Limb (tissue), 2 donors: ENCODE measurements around the gene TRANK1.
A peak's percentile ranks its signal among the peaks of the same experiment; 100 is the strongest.
"Not testable (repeated sequence)": the region's sequence is repeated elsewhere in the genome, so short reads cannot be mapped to it uniquely, and the experiment has no call there.

Experiments
- DNase-seq, 2 donors: peaks; one replicate each; pipeline ENCODE4 v3.0.0-alpha.2; 2016; ENCODE audit errors: extremely low spot score in 2 of 2

TRANK1 gene

DNA sequence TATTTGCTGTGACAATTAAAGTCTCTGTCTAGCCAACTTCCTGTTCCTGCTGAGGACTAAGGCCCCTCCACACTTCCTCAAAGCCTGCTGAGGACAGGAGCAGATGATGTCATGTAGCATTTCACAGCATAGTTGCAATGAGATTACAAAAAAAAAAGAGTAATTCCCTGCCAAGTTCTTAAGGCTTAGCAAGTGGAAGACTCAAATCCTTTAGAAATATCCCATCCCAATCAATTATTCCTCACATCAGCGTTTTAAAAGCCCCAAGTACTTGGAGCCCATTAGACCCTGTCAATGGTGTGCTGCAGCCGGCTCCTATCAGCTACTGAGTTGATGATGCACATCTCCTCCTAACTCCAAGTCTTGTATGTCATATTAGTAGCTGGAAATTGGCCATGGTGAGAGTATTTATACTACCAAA lies 51.7 kb downstream of the TRANK1 start:
- DNase-seq: peak in 1 of 2 donors; percentile 53

DNA sequence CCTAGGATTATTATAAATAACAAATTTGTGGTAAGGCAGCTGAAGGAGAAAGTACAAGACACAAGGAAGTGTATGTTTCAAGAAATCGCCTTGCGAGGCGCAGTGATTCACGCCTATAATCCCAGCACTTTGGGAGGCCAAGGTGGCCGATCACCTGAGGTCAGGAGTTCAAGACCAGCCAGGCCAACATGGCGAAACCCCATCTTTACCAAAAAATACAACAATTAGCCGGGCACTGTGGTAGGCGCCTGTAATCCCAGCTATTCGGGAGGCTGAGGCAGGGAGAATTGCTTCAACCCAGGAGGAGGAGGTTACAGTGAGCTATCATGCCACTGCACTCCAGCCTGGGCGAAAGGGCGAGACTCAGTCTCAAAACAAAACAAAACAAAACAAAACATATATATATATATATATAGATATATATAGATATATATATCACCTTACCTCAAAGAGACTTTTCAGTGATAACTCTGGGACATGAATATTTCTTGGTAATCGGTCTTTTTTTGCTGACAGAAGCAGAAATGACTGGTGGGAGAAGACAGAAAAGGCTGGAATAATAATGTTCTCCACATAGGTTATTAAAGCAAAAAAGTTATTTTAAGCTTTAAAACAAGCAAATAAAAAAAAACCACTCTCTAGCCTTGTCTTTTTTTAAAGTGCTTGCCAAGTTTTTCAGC lies 52.3 kb downstream of the TRANK1 start:
- DNase-seq: no peak

DNA sequence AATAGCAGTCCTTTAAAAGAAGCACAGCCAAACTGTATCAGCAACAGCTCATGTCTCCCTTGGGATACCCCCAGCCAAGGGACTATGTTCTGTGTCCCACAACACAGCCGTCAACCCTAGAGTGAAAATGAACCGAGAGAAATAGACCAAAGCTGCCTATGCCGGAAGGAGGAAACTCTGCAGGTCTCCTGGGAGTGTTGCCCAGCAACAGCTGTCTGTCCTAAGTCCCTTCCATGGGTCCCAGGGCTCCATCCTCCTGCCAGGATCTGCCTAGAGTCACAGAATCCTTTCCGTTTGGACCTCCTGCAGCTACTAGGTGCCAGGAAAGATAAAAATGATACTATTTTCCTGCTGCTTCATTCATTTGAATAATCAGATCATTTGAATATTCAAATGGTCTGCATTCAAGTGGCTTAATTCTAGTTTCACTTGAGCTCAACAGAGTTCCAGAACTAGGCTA lies 53.1 kb downstream of the TRANK1 start:
- no peak for DNase-seq

DNA sequence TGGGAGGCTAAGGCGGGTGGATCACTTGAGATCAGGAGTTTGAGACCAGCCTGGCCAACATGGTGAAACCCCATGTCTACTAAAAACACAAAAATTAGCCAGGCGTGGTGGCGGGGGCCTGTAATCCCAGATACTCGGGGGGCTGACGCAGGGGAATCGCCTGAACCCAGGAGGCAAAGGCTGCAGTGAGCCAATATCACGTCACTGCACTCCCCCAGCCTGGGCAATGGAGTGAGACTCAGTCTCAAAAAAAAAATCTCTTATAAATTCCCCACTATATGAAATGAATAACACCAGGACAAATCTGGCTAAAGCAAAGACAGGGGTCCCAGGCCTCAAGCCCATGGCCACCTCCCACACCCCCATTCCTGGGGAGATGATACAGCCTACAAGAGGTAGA lies 53.8 kb downstream of the TRANK1 start:
- not testable (repeated sequence) for DNase-seq

DNA sequence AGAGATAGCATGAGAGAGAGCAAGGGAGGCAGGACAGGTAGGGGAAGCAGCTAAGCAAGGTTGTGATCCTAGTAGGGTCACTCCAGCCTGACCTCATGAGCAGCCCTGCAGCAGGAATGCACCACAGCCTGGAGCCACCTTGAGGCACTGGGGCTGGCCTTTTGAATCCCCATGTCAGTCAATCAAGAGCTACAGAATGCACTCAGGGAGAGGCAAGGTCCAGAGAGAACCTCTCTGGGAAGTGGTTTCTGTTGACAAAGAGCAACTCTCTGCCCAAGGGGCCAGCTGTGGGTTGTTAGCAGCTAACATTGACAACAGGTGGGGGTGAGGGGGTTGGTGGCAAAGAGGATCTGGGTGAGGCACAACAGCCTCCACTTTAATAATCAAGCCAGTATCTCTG lies 54.6 kb downstream of the TRANK1 start:
- DNase-seq: no peak

DNA sequence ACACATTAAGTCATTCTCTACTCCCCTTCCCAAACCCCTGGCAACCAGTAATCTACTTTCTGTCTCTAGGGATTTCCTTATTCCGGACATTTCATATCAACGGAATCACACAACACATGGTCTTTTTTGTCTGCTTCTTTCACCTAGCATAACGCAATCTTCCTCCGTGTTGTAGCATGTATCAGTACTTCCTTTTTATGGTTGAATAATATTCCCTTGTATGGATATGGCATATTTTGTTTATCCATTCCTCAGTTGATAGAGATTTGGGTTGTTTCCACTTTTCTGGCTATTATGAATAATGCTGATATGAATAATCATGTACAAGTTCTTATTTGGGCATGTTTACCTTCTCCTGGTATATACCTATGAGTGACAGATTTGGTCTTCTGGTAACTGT lies 63.1 kb downstream of the TRANK1 start:
- DNase-seq: no peak

DNA sequence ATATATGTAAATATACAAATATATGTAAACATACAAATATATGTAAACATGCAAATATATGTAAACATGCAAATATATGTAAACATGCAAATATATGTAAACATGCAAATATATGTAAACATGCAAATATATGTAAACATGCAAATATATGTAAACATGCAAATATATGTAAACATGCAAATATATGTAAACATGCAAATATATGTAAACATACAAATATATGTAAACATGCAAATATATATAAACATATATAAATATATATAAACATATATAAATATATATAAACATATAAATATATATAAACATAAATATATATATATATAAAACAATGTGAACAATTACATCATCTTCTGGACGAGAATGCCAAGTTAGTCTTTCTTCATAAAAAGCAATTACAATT lies 65.0 kb downstream of the TRANK1 start:
- not testable (repeated sequence) for DNase-seq

DNA sequence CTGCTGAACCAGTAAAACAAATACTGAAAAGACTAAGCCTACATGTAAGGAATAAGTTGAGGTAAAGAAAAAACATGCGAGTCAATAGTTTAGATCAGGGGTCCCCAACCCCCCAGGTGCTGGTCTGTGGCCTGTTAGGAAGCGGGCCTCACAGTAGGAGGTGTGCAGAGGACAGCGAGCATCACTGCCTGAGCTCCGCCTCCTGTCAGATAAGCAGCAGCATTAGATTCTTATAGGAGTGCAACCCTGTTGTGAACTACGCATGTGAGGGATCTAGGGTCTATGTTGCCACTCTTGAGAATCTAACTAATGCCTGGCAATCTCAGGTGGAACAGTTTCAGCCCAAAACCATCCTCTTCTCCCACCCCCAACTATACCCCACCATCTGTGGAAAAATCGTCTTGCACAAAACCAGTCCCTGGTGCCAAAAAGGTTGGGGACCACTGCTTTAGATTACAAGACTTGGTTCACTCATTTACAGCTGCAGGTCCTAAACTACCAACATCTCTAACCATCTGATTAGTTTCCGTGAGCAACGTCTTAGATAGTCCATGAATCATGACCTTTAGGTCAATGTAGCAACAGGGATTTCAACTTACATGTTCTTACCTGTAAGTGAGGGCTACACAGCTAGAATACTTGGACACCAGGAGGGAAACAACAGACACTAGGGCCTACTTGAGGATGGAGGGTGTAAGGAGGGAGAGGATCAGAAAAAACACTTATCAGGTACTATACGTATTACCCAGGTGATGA lies 66.7 kb downstream of the TRANK1 start:
- DNase-seq: no peak

DNA sequence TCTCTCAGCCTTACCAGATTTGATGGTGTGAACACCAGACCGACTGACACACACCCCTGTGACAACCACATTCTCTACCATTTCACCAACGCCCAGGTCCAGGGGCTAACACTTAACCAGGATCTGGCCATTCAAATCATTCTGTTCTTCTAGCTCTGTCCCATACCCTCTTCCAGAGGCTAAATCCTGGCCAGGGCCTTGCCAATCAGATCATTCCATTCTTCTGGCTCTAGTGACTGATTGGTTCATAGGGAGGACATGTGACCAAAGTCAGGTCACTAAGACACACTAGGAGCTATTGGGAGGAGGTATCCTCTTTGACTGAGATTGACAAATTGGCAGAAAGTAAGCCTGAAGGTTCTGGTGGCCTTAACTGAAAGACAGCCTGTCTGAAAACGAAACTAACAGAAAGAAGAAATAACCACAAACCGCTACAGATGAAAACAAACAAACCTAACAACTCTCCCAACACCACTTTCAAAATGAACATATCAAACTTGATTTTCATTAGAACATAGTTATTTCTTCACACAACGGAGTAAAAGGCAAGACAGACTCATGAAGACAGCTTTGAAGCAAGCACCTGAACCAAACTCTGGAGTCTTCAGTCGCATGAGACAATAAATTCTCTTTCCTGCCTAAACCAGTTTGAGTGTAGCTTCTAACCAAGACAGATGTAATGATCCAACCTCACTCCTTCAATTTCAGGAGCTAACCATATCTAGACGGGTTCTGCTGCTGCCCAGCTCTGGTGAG lies 68.5 kb downstream of the TRANK1 start:
- no peak for DNase-seq

DNA sequence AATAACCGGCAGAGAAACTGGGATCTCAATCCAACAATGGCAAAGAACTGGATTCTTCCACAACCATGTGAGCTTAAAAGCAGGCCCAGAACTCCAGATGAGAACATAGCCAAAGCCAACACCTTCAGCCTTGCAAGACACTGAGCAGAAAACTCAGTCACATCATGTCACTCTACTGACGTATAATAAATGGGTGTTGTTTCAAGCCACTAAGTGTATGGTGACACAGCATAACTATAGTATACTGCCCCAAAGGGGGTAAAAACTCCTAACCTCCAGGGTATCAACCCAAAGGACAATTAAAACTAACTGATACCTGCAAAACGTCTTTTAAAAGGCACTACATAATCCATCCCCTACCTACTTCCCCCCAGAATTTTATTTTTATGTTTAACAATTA lies 69.5 kb downstream of the TRANK1 start:
- DNase-seq: no peak

DNA sequence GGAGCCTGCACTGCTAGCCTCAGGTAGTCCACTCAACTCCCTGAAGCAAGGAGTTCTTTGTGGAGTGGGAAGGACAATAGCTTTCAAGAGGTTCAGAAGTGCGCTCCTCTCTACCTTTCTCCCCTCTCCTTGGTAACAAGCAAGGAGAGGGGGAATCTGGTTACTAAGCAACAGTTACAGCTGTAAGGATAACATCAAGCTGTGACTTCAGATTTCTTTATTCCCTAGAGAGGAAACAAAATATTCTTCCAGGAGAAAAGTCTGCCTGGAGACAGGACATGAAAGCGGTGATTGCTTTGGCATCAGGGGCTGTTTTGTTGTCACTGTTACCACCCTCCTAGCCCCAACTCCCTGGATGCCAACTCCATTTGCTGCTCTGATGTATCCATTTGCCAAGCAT lies 70.4 kb downstream of the TRANK1 start:
- no peak for DNase-seq

DNA sequence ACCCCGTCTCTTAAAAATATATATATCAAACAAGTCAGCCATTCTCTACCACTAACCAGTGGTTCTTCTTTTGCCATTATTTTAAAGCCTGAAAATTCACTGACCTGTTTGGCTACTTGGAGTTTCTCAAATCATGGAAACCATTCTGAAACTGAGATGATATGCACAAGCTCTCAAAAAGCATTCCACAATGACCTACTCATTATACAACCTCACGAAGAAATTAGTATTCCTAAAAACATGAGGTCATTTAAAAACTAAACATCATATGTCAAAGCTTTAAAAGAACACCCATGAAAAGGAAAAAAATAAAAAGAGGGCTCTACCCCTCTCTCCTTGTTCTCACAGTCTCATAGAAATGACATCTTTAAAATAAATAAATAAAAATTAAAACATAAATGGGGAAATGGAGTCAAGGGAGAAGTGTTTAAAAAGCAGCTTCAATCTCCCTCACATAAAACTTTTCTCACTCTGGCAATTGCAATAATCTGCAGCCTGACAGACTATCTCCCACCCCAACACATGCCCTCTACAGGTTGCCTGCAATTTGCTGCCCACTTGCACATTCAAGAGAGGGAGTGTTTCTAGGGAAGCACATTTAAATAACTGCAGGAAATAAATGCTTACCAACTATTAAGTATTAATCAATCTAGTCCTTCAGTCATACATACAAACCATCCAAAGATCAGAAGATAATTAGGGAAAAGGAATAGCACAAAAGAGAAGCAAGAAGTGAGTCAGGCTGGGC lies 73.3 kb downstream of the TRANK1 start:
- DNase-seq: no peak

DNA sequence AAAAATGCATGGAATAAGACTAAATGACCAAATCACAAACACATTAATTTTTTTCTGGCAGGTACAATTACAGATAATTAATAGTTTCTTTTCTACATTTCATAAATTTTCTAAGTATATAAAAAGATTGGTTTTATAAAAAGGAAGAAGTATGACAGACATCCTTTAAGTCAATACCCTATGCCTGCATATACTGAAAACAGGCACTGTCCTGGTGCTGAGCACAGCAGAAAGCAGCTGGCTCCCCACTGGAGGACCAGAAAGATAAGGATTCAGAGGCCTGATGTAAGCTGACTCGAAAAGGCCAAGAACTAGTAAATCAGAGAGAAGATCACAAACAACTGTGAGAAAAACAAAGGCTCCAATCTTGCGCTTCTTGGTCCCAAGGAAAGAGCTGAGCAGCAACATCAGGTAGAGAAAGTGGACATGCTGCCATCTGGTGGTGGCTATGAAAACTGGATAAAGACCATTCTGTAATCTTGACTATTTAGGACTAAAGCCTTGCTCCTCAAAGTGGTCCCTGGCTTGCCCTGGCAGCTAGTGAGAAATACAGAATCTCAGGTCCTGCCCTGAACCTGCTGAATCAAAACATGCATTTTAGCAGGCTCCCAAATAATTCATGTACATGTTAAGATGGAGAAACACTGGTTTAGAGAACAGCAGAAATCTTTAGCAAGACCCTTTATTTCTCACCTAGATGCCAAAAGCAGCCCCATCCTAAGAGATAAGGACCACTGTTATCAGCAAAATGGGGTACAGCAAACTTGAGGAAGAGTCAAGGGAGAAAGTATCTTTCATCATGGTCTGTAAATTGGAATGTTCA lies 76.0 kb downstream of the TRANK1 start:
- DNase-seq: peak; percentile 65 to 83

DNA sequence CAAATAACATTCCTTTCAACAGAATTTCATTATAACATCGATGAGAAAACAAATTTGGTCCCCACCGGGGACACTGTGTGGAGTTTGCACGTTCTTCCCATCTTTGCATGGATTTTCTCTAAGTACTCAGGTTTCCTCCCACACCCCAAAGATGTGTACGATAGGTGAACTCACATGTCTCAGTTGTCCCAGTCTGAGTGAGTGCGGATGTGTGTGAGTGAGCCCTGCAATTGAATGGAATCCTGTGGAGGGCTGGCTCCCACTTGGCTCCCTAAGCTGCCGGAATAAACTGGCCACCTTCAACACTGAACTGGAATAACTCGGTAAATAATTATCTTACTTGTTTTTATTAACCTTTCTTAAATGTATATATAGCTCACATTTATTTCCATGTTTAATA lies 77.0 kb downstream of the TRANK1 start:
- no peak for DNase-seq

DNA sequence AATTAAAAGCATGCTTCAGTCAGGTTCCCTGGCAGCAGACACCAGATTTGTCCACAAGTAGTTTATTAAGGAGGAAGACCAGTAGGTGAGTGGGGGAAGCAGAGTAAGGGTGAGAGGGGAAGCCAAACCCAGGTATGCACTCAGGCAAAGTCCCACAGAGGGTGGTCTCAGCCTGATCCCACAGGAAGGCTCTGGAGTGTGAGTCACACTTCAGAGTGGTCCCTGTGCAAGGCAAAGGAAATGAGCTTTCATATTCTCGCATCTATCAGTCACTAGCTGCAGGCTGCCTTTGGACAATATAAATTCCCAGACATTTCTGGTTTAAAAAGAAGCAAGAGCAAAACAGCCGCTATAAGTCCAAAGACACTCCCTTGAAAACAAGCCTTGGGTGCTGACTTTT lies 78.5 kb downstream of the TRANK1 start:
- no peak for DNase-seq

DNA sequence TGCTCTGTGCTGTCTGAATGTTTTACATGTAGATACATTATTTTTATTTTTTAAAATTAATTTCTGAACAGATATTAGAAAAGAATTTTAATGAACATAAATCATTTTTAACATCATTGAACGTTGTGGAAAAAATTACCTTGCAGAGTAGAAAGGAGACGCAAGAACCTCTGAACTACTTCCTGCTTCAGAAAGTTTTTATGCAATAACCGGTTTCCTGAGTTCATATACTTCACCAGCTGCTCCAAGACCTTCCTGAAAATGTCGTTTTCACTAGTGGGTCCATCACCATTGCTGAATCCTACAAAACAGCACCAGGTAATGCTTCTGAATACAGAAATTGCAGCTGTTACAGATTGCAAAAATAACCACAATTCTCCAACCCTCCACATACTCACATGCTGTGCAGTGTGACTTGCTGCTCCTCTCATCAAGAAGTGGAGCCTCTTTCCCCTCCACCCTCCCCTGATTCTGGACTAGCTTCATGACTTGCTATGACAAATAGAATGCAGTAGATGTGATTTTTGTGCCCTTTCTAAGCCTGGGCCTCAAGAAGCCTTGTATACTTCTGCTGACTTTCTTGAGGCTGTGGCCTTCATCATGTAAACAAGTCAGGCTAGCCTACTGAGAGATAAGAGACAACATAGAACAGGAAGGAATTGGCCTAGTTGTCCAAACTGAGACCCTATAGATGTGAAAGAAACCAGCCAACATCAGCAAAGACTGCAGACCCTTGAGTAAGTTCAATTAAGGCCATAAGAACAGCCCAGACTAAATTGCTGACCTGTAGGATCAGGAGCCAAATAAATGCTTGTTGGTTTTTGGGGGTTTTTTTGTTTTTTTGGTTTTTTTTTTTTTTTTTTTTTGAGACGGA lies 80.4 kb downstream of the TRANK1 start:
- DNase-seq: no peak

DNA sequence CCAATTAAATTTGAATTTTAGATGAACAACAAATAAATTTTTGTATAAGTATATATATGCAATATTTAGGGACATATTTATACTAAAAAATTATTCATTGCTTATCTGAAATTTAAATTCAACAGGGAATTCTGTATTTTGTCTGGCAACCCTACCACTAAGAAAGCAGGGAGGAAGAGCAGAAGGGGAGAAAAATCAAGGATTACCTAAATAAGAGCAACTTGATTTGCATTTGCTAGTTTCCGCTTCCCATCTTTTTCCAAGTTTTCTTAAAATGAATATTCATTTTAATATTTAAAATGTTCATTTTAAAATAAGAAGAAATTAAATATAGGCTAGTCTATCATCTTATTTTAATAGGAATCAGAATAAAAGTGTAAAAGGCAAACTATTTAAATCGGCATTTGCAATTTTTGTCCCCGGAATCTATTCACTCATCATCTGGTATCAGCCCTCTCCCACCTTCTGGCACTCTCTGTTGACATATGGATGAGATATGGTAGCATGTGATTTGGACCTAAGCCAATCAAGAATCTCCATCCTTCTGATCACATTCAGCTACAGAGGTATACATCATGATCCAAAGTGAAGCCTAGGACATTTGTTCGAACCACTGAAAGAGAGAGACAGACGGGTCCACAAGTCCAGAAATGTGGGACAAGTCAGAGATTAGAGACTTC lies 82.6 kb downstream of the TRANK1 start:
- no peak for DNase-seq

DNA sequence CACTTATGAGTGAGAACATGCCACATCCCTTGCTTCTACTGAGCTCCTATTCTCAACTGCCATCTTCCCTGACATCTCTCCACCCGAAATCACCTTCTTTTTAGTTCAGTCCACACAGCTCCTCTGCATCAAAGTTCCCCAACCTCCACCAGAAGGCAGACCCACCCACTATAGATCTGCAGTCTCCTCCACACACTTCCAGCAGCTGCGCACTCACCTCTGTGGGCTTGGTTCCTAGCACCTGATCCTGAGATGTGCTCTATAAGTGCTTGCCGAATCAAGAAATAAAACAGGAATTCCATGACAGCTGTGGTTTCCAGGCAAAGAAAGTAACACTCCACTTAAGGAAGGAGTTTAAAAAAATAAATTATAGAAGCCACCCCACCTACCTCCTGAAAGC lies 85.4 kb downstream of the TRANK1 start:
- DNase-seq: no peak

DNA sequence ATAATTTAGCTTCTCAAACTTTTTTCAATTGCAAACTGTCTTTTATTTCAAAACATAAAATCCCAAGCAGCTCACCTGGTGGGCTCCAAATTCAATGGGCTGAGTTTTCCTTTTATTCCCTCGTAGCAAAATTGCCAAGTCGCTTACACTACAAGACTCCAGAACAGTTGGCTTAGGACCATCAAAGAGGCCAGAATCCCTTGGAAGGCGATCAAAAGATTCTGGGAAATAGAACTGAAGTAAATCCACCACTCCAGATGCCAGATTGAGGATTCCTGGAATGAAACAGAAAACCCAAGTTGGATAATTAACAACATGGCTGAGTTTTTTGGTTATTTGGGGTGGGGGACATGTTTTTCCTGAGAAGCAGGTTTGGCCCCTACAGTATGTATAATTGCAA lies 92.8 kb downstream of the TRANK1 start:
- peak in 1 of 2 donors; percentile 21 for DNase-seq
